GM18507 (cell line): ENCODE data around the gene TBC1D30.
A peak's percentile ranks its signal among the peaks of the same experiment; 100 is the strongest.
"Not testable (repeated sequence)": the region's sequence is repeated elsewhere in the genome, so short reads cannot be mapped to it uniquely, and the experiment has no call there.

ENCODE experiments used
- DNase-seq: peaks from one replicate; pipeline ENCODE4 v3.0.0; 2011; ENCODE audit warnings: low read depth; ENCODE audit not compliant: insufficient read length; ENCODE audit errors: extremely low spot score
- FAIRE-seq: peaks from 2 replicates; lab custom pipeline; 2011; peaks lifted over from hg19 to GRCh38; lab: Jason Lieb, UNC

TBC1D30 gene

GRCh38 chr12:64840949-64841717 lies 16.7 kb downstream of the TBC1D30 start:
- DNase-seq, result no peak
- no peak for FAIRE-seq

- DNase-seq, FAIRE-seq: not testable (repeated sequence)
These were observed 24.0 kb downstream of the TBC1D30 start for GRCh38 chr12:64848409-64848808.

- DNase-seq, result no peak
- no peak for FAIRE-seq
These were observed 34.6 kb downstream of the TBC1D30 start for GRCh38 chr12:64858882-64859605.

- no peak for DNase-seq
- no peak for FAIRE-seq
These were observed 36.1 kb downstream of the TBC1D30 start for GRCh38 chr12:64860446-64860998.

- FAIRE-seq (no peak), DNase-seq (no peak)
These were observed 39.9 kb downstream of the TBC1D30 start for GRCh38 chr12:64864319-64864718.

GRCh38 chr12:64875186-64875585 lies 50.7 kb downstream of the TBC1D30 start:
- DNase-seq (no peak), FAIRE-seq (no peak)

- DNase-seq (no peak), FAIRE-seq (no peak)
These were observed 52.1 kb downstream of the TBC1D30 start for GRCh38 chr12:64876388-64877071.

- FAIRE-seq, result peak; percentile 67
These were observed 53.0 kb downstream of the TBC1D30 start for GRCh38 chr12:64877363-64878004.

GRCh38 chr12:64882687-64883086 lies 58.2 kb downstream of the TBC1D30 start:
- no peak for DNase-seq
- FAIRE-seq, result no peak

More at GRCh38 chr12:64877363-64878004, 53.0 kb downstream of the TBC1D30 start:
- DNase-seq, result no peak

GRCh38 chr12:64883264-64884163 lies 59.1 kb downstream of the TBC1D30 start:
- FAIRE-seq, result no peak
- no peak for DNase-seq

- FAIRE-seq (no peak), DNase-seq (no peak)
These were observed 59.7 kb downstream of the TBC1D30 start for GRCh38 chr12:64884164-64884542.

- no peak for DNase-seq
- no peak for FAIRE-seq
These were observed 60.3 kb downstream of the TBC1D30 start for GRCh38 chr12:64884728-64885127.

GRCh38 chr12:64889434-64890216 lies 65.2 kb downstream of the TBC1D30 start:
- FAIRE-seq (no peak), DNase-seq (no peak)

- DNase-seq (peak; percentile 8), FAIRE-seq (peak; percentile 85)
These were observed 66.5 kb downstream of the TBC1D30 start for GRCh38 chr12:64890873-64891468.

- FAIRE-seq (no peak), DNase-seq (no peak)
These were observed 67.2 kb downstream of the TBC1D30 start for GRCh38 chr12:64891629-64892028.

GRCh38 chr12:64892561-64892960 lies 68.1 kb downstream of the TBC1D30 start:
- FAIRE-seq, result no peak

GRCh38 chr12:64893961-64894360 lies 69.5 kb downstream of the TBC1D30 start:
- DNase-seq, result no peak
- no peak for FAIRE-seq

More at GRCh38 chr12:64892561-64892960, 68.1 kb downstream of the TBC1D30 start:
- DNase-seq, result no peak
